Measurements from ENCODE around the gene PLIN4.
"Not testable (repeated sequence)": the region's sequence is repeated elsewhere in the genome, so short reads cannot be mapped to it uniquely, and the experiment has no call there.

The PLIN4 gene

GRCh38 chr19:4543842-4544647, 25.8 kb upstream of the PLIN4 start:
- DNase-seq (ENCODE audit: low read depth), result no peak
- H3K4me3 ChIP-seq (ENCODE audit: low read depth, low read length), result no peak overlapping the region
- TF ChIP-seq, protein P1, sequence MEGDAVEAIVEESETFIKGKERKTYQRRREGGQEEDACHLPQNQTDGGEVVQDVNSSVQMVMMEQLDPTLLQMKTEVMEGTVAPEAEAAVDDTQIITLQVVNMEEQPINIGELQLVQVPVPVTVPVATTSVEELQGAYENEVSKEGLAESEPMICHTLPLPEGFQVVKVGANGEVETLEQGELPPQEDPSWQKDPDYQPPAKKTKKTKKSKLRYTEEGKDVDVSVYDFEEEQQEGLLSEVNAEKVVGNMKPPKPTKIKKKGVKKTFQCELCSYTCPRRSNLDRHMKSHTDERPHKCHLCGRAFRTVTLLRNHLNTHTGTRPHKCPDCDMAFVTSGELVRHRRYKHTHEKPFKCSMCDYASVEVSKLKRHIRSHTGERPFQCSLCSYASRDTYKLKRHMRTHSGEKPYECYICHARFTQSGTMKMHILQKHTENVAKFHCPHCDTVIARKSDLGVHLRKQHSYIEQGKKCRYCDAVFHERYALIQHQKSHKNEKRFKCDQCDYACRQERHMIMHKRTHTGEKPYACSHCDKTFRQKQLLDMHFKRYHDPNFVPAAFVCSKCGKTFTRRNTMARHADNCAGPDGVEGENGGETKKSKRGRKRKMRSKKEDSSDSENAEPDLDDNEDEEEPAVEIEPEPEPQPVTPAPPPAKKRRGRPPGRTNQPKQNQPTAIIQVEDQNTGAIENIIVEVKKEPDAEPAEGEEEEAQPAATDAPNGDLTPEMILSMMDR (IDR thresholded peaks at IDR 0.05; ENCODE audit: control insufficient read depth, extremely low read depth, insufficient read depth), result no peak

DNA sequence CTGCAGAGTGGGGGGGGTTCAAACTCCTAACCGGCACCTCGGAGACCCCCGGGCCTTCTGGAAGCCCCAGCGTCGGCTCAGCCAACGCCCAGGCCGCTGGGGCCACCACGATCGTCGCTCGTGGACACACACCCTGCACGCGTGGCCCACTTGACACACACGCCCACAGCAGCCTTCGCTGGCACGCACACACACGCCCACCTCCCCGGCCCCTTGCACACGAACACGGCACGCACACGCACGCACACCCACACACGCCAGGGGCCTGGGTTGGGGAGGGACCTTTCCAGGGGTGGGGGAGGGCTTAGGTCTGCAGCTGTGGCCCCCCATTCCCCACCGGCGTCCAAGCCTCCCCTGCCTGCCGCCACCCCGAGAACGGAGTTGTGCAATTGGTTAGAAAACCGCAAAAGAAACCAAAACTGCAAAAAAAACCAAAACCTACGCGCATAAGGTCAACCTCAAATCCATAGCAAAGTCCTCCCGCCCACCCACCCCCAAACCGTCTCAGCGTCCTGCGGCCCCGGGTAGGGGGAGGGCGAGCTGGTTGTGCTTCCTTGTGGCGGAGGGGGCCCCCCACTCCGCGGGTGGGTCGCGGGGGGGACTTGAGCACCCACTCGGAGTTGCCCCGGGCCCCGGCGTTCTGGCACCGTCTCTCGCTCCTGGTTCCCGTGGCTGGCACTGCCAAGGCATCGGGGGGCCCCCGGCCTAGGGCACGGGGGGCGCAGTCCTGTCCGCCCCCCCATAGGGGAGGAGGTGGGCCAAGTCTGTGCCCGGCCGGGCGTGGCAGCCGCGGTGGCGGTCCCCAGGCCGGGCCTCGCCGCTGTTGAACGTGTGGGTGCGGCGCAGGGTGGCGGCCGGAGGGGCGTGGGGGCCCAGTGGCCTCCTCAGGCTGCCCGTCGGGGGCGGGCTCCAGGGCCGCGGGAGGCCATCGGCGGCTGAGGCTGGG, 24.9 kb upstream of the PLIN4 start:
- DNase-seq (ENCODE audit: low read depth), result no peak
- TF ChIP-seq, protein P1 (IDR thresholded peaks at IDR 0.05; ENCODE audit: control insufficient read depth, extremely low read depth, insufficient read depth), result no peak
- no peak overlapping the region for H3K4me3 ChIP-seq (ENCODE audit: low read depth, low read length)

GRCh38 chr19:4541806-4542145, 23.5 kb upstream of the PLIN4 start:
- not testable (repeated sequence) for DNase-seq (ENCODE audit: low read depth); H3K4me3 ChIP-seq (ENCODE audit: low read depth, low read length)

GRCh38 chr19:4541114-4541805, 23.0 kb upstream of the PLIN4 start:
- H3K4me3 ChIP-seq (ENCODE audit: low read depth, low read length), result no peak overlapping the region
- DNase-seq (ENCODE audit: low read depth), result no peak
- TF ChIP-seq, protein P1 (IDR thresholded peaks at IDR 0.05; ENCODE audit: control insufficient read depth, extremely low read depth, insufficient read depth), result no peak

- no peak for DNase-seq (ENCODE audit: low read depth)
- TF ChIP-seq, protein P1 (IDR thresholded peaks at IDR 0.05; ENCODE audit: control insufficient read depth, extremely low read depth, insufficient read depth), result no peak
Observed at GRCh38 chr19:4539693-4540581, 21.7 kb upstream of the PLIN4 start, which contains the start of gene LRG1. Gene LRG1 (minus strand): TSS chr19:4540036. CDS start chr19:4540013, 23 bp downstream.

DNA sequence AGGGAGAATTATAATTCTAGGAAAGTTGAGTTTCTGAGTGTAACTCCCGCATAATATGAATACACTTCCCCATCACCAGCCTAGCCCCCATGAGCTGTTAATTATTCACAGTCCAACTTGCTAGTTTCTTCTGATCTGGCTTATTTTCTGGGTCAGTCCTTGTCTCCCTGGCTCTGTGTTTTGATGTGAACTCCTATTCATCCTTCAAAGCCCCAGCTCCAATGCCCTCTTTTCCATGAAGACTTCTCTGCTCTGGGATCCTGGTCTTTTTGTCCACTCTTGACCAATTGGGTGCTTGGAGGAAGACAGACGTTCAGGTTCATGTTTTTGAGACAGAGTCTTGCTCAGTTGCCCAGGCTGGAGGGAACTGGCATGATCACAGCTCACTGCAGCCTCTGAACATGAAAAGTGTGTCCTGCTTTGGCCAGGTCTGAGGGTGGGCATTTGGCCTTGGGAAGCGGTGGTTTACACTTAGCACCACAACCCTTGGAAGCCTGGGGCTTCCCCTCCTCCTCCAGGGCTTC, 20.9 kb upstream of the PLIN4 start:
- TF ChIP-seq, protein P1 (IDR thresholded peaks at IDR 0.05; ENCODE audit: control insufficient read depth, extremely low read depth, insufficient read depth), result no peak
- DNase-seq (ENCODE audit: low read depth), result no peak
- H3K4me3 ChIP-seq (ENCODE audit: low read depth, low read length), result peak overlapping the region; percentile 3

More at GRCh38 chr19:4539693-4540581, 21.7 kb upstream of the PLIN4 start, which contains the start of gene LRG1:
- H3K4me3 ChIP-seq (ENCODE audit: low read depth, low read length), result peak within 1 kb of the TSS; percentile 3

Data from LNCaP clone FGC (cell line).